PC-3 (cell line): ENCODE results near the gene KLRC3.

Source experiments
- CTCF ChIP-seq: fragments of 300-600 bp; sonication (generic); conservative IDR thresholded peaks from 2 replicates; pipeline ENCODE4 v1.5.1; 2017; ENCODE audit warnings: antibody characterized with exemption, low read depth, mild to moderate bottlenecking, low read length
- EZH2 ChIP-seq: fragments of 300-600 bp; sonication (generic); IDR thresholded peaks from one replicate; pipeline ENCODE4 v1.6.1; 2017; ENCODE audit warnings: antibody characterized with exemption, mild to moderate bottlenecking, low read length; ENCODE audit not compliant: unreplicated experiment
- EZH2phosphoT487 ChIP-seq: fragments of 300-600 bp; sonication (generic); IDR thresholded peaks from 2 replicates; pipeline ENCODE4 v1.6.1; 2018; ENCODE audit warnings: mild to moderate bottlenecking, antibody characterized with exemption, low read length, borderline replicate concordance

- TF ChIP-seq CTCF, result no peak
- no peak for TF ChIP-seq EZH2
- TF ChIP-seq EZH2phosphoT487, result no peak
Observed at GRCh38 chr12:10374624-10375018, 45.8 kb downstream of the KLRC3 start.
